K562 (cell line): Measurements from ENCODE around the gene HPS3. TPM values are rescaled to one million over a fixed set of nuclear protein-coding genes. Genes with fewer than 3 reads are reported as not detected.

ENCODE experiments used
- ATF7 ChIP-seq: fragments of 450-650 bp; IDR thresholded peaks from 2 replicates; pipeline ENCODE4 v1.7.1; 2014; ENCODE audit warnings: mild to moderate bottlenecking, moderate library complexity
- BHLHE40 ChIP-seq: IDR thresholded peaks from 2 replicates; pipeline ENCODE4 v1.6.1; 2011; ENCODE audit warnings: low read length, improper control_type of control experiment
- CREB1 ChIP-seq, 2 experiments: sonication (generic) in 1 of 2; formaldehyde crosslinking in 1 of 2; IDR thresholded peaks; 2 replicates each; pipeline versions ENCODE4 v1.6.1 to v1.8.0; 2012 to 2022; ENCODE audit warnings: inconsistent platforms in 1 of 2, mild to moderate bottlenecking in 1 of 2, missing genetic modification reagents in 1 of 2, moderate library complexity in 1 of 2
- HMBOX1 ChIP-seq: sonication (generic); IDR thresholded peaks from 2 replicates; pipeline ENCODE4 v1.6.1; 2016
- HOMEZ ChIP-seq: fragments of 250-450 bp; sonication (Bioruptor Pico); IDR thresholded peaks from 2 replicates; pipeline ENCODE4 v1.4.0; 2020; ENCODE audit warnings: mild to moderate bottlenecking, moderate library complexity
- ILF3 ChIP-seq: fragments of 450-650 bp; IDR thresholded peaks from 2 replicates; pipeline ENCODE4 v1.6.1; 2018; ENCODE audit warnings: antibody characterized with exemption, mild to moderate bottlenecking, moderate library complexity, borderline replicate concordance
- IRF9 ChIP-seq: fragments of 450-650 bp; IDR thresholded peaks from 2 replicates; pipeline ENCODE4 v1.6.1; 2016; ENCODE audit warnings: missing biosample characterization, missing genetic modification characterization
- KDM1A ChIP-seq, 2 experiments: fragments of 450-650 bp; IDR thresholded peaks; 2 replicates each; pipeline ENCODE4 v1.6.1; 2016; ENCODE audit warnings: mild to moderate bottlenecking in 2 of 2
- KLF16 ChIP-seq: IDR thresholded peaks from 2 replicates; pipeline ENCODE4 v1.6.1; 2016; ENCODE audit warnings: antibody characterized with exemption
- LEF1 ChIP-seq: fragments of 450-650 bp; IDR thresholded peaks from 2 replicates; pipeline ENCODE4 v1.6.1; 2016; ENCODE audit warnings: mild to moderate bottlenecking
- NELFE ChIP-seq: IDR thresholded peaks from 2 replicates; pipeline ENCODE4 v1.6.1; 2011; ENCODE audit warnings: mild to moderate bottlenecking; ENCODE audit not compliant: insufficient read depth, insufficient read length
- RAD51 ChIP-seq: fragments of 450-650 bp; IDR thresholded peaks from 2 replicates; pipeline ENCODE4 v1.7.1; 2016; ENCODE audit warnings: low read depth, mild to moderate bottlenecking, borderline replicate concordance
- RNF2 ChIP-seq: sonication (generic); IDR thresholded peaks from 2 replicates; pipeline ENCODE4 v1.6.1; 2016
- SAP30 ChIP-seq: fragments of 200-600 bp; sonication (generic); IDR thresholded peaks from 2 replicates; pipeline ENCODE4 v1.6.1; 2012; ENCODE audit warnings: borderline replicate concordance, low read depth, mild to moderate bottlenecking, moderate library complexity, low read length, control low read depth, inconsistent platforms; ENCODE audit not compliant: insufficient read depth, poor library complexity, severe bottlenecking
- SMARCC2 ChIP-seq: fragments of 450-650 bp; IDR thresholded peaks from 2 replicates; pipeline ENCODE4 v1.6.1; 2017; ENCODE audit warnings: antibody characterized with exemption, moderate library complexity, mild to moderate bottlenecking, low read depth
- TAF9B ChIP-seq: fragments of 450-650 bp; IDR thresholded peaks from 2 replicates; pipeline ENCODE4 v1.6.1; 2018; ENCODE audit warnings: mild to moderate bottlenecking; ENCODE audit not compliant: partially characterized antibody
- ZKSCAN1 ChIP-seq: fragments of 150-350 bp; IDR thresholded peaks from 2 replicates; pipeline ENCODE4 v1.6.1; 2016; ENCODE audit warnings: low read depth, low read length
- ZNF232 ChIP-seq: sonication (generic); formaldehyde crosslinking; IDR thresholded peaks from 2 replicates; pipeline ENCODE4 v1.8.0; 2022; ENCODE audit warnings: mild to moderate bottlenecking, missing genetic modification reagents
- ZNF584 ChIP-seq: fragments of 200-800 bp; sonication (Bioruptor generic); IDR thresholded peaks from 2 replicates; pipeline ENCODE4 v1.6.1; 2016; ENCODE audit warnings: low read depth, mild to moderate bottlenecking, missing genetic modification characterization, missing compliant biosample characterization
- ZNF699 ChIP-seq: fragments of 250-450 bp; sonication (Bioruptor Pico); IDR thresholded peaks from 2 replicates; pipeline ENCODE4 v1.8.0; 2021; ENCODE audit warnings: mild to moderate bottlenecking, moderate library complexity; ENCODE audit not compliant: insufficient replicate concordance
- ZNF740 ChIP-seq, 3 experiments: fragments of 200-800 bp in 1 of 3; sonication (Bioruptor generic) in 1 of 3; sonication (generic) in 1 of 3; formaldehyde crosslinking in 1 of 3; IDR thresholded peaks; 2 replicates each; pipeline versions ENCODE4 v1.6.1 to v1.8.0; 2016 to 2022; ENCODE audit warnings: mild to moderate bottlenecking in 2 of 3, missing compliant biosample characterization in 2 of 3, missing genetic modification characterization in 2 of 3, missing genetic modification reagents in 1 of 3
- ZNF75A ChIP-seq: fragments of 450-650 bp; formaldehyde crosslinking; IDR thresholded peaks from 2 replicates; pipeline ENCODE4 v1.4.0; 2020; ENCODE audit warnings: mild to moderate bottlenecking
- polyA plus RNA-seq, 8 experiments: library from polyadenylated mRNA; depleted of rRNA in 4 of 8; stranded (reverse) in 5 of 8; unstranded in 3 of 8; fragments of >200 nt; fragmentation: Nextera tagmentation in 2 of 8; fragmentation: Illumina TruSeq in 1 of 8; extraction: Ambion mirVana in 2 of 8; extraction: Trizol in 1 of 8; gene quantifications; 2 replicates each; pipeline versions ENCODE4 v1.2.1 to v1.2.3, GENCODE V29; 2011 to 2014; ENCODE audit warnings: inconsistent platforms in 1 of 8, missing spikeins in 1 of 8
- total RNA-seq, 7 experiments: library from RNA; depleted of rRNA in 6 of 7; stranded (reverse); fragments of >200 nt in 6 of 7; fragmentation: Illumina TruSeq in 2 of 7; extraction: Trizol in 2 of 7; gene quantifications; 2 replicates each; pipeline versions ENCODE4 v1.2.1 to v1.2.3, GENCODE V29; 2011 to 2021; ENCODE audit warnings: low replicate concordance in 1 of 7
- TF ChIP-seq, protein P1 (sequence below), 3 experiments: IDR thresholded peaks in 2 of 3; conservative IDR thresholded peaks in 1 of 3; 2 replicates each; pipeline ENCODE4 v1.5.1; 2011 to 2012; ENCODE audit warnings: low read length in 3 of 3, mild to moderate bottlenecking in 3 of 3, control low read depth in 2 of 3, improper control_type of control experiment in 1 of 3, inconsistent platforms in 1 of 3, low read depth in 1 of 3, mixed read lengths in 1 of 3, moderate library complexity in 1 of 3; ENCODE audit not compliant: insufficient read depth in 2 of 3

HPS3 gene
- total and polyA plus RNA-seq, 9 of the 15 experiments (the other 6 are each of a cell fraction or from before 2014, with no cell fraction given): 1.2 to 11.3 (median 7.6) TPM

DNA sequence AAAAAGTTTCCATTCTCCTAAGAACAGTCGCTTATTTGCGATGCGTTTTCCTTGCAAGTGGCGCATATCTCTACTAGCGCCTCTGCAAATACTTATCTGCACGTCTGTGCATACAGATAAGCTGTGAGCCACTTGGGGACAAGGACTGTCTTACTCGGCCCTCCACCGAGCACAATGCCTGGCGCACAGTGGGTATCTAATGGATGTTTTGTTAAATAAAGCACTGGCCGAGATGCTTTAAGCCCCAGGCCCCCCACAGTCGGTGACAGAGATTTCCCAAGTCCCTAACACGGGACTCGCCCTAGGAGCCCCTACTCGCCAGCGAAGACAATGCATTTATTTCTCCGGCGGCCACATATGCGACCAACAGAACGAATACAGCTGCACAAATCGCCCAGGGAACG, 43.6 kb upstream of the HPS3 start (continued):
- TF ChIP-seq TAF9B (no peak), SAP30 (peak; percentile 18), RNF2 (peak; percentile 63; the same call in 1 of the 2 replicates), RAD51 (no peak), ZNF232 (CRISPR knock-in tag) (no peak), ZKSCAN1 (peak; percentile 85; the same call in 1 of the 2 replicates), NELFE (no peak), CREB1 (IDR thresholded peaks at IDR 0.05) (peak; percentile 78; the same call in 1 of the 2 replicates), CREB1 (CRISPR knock-in tag; IDR thresholded peaks at IDR 0.05) (peak; percentile 82), ATF7 (peak; percentile 24; the same call in 1 of the 2 replicates), HMBOX1 (no peak; the same call in 1 of the 2 replicates), ZNF699 (CRISPR knock-in tag) (no peak), ZNF740 (CRISPR knock-in tag; IDR thresholded peaks at IDR 0.05) (no peak), ZNF740 (tag; IDR thresholded peaks at IDR 0.05) (no peak), BHLHE40 (peak; percentile 26; the same call in 1 of the 2 replicates), ZNF584 (CRISPR knock-in tag) (0 out of 2 replicates have a peak, but pooled peaks have one; percentile 15), IRF9 (tag) (no peak), KLF16 (peak; percentile 81), HOMEZ (CRISPR knock-in tag) (no peak), ILF3 (no peak), LEF1 (peak; percentile 70), ZNF75A (CRISPR knock-in tag) (no peak), KDM1A (IDR thresholded peaks at IDR 0.05) (peak; percentile 55 to 65), SMARCC2 (peak; percentile 87)
- TF ChIP-seq, protein P1, sequence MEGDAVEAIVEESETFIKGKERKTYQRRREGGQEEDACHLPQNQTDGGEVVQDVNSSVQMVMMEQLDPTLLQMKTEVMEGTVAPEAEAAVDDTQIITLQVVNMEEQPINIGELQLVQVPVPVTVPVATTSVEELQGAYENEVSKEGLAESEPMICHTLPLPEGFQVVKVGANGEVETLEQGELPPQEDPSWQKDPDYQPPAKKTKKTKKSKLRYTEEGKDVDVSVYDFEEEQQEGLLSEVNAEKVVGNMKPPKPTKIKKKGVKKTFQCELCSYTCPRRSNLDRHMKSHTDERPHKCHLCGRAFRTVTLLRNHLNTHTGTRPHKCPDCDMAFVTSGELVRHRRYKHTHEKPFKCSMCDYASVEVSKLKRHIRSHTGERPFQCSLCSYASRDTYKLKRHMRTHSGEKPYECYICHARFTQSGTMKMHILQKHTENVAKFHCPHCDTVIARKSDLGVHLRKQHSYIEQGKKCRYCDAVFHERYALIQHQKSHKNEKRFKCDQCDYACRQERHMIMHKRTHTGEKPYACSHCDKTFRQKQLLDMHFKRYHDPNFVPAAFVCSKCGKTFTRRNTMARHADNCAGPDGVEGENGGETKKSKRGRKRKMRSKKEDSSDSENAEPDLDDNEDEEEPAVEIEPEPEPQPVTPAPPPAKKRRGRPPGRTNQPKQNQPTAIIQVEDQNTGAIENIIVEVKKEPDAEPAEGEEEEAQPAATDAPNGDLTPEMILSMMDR (IDR thresholded peaks at IDR 0.05 in 2 of 3, conservative IDR thresholded peaks at IDR 0.05 in 1 of 3; ENCODE audit: insufficient read depth in 2 of 3, low read depth in 1 of 3, low read length in 3 of 3): no peak
